Measurements from ENCODE around the gene PTPN18.
"Not testable (repeated sequence)": the region's sequence is repeated elsewhere in the genome, so short reads cannot be mapped to it uniquely, and the experiment has no call there.

PTPN18 gene

DNA sequence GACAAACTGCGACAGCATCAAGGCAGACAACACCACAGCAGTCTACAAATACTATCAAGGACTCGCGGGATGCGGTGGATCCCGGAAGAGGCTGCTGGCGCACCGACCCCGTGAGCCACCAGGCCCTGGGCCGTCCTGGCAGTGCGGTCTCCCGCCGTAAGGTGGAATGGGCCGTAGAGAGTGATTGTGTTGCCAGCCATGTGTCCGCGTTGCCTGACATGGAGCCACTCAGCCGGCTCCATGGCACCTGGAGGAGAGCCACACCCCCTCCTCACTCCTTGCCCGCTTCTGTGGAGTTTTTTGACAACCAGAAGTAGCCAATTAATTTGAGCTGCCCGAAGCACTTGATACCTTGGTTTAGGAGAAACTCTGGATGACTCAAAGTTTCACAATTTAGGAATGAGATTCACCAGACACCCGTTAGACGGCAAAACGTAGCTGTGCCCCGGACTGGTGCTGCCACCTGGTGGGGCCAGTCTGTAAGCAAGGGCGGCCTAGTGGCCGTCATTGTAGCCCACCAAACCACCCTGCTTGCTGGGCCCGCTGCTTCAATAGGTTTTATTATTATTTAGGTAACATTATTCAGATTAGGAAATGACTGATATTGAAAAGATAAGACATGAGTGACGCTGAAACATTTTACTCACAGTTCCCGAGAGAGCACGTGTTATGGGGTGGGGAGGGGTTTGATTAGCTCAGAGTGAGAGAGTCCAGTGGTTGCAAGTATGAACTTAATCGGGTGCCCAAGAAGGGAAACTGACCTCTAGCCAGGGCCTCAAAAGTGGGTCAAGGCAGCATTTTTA, 23.4 kb upstream of the PTPN18 start:
- H3K9me3 ChIP-seq (ENCODE audit: insufficient read depth, low read length, severe bottlenecking): no peaks in the 10 kb centered on the region
- H3K27me3 ChIP-seq (ENCODE audit: insufficient read depth, low read length, poor library complexity): peaks cover 12% of the 10 kb centered on the region
- ATAC-seq (ENCODE audit: insufficient read depth, low read depth) (peak; percentile 91), DNase-seq (peak; percentile 67)
- no peaks in the 10 kb centered on the region for H3K36me3 ChIP-seq (ENCODE audit: insufficient read depth, low read length)
- H3K79me2 ChIP-seq (ENCODE audit: insufficient read depth, low read length): no peaks in the 10 kb centered on the region
- TF ChIP-seq EZH2 (IDR thresholded peaks at IDR 0.05; ENCODE audit: borderline replicate concordance, low read depth, low read length, severe bottlenecking): no peak
- TF ChIP-seq, protein P1, sequence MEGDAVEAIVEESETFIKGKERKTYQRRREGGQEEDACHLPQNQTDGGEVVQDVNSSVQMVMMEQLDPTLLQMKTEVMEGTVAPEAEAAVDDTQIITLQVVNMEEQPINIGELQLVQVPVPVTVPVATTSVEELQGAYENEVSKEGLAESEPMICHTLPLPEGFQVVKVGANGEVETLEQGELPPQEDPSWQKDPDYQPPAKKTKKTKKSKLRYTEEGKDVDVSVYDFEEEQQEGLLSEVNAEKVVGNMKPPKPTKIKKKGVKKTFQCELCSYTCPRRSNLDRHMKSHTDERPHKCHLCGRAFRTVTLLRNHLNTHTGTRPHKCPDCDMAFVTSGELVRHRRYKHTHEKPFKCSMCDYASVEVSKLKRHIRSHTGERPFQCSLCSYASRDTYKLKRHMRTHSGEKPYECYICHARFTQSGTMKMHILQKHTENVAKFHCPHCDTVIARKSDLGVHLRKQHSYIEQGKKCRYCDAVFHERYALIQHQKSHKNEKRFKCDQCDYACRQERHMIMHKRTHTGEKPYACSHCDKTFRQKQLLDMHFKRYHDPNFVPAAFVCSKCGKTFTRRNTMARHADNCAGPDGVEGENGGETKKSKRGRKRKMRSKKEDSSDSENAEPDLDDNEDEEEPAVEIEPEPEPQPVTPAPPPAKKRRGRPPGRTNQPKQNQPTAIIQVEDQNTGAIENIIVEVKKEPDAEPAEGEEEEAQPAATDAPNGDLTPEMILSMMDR (IDR thresholded peaks at IDR 0.05; ENCODE audit: borderline replicate concordance, extremely low read depth, low read length, poor library complexity, severe bottlenecking): peak; percentile 86
- H3K9ac ChIP-seq (ENCODE audit: low read depth, low read length): no peak overlapping the region
- H3K27ac ChIP-seq (ENCODE audit: low read length): no peak overlapping the region
- no peak overlapping the region for H3K4me3 ChIP-seq (ENCODE audit: low read depth in 1 of 2, low read length in 2 of 2)
- H4K20me1 ChIP-seq (ENCODE audit: insufficient read depth, low read length): no peaks in the 10 kb centered on the region
- peak overlapping the region; percentile 49 for H2AFZ ChIP-seq (ENCODE audit: low read depth, low read length)
- peaks cover 5% of the 10 kb centered on the region for H3K4me1 ChIP-seq (ENCODE audit: insufficient read depth, low read length)
- H3K4me2 ChIP-seq (ENCODE audit: insufficient read depth, low read length): peak overlapping the region; percentile 12; the same call in 1 of the 2 replicates

DNA sequence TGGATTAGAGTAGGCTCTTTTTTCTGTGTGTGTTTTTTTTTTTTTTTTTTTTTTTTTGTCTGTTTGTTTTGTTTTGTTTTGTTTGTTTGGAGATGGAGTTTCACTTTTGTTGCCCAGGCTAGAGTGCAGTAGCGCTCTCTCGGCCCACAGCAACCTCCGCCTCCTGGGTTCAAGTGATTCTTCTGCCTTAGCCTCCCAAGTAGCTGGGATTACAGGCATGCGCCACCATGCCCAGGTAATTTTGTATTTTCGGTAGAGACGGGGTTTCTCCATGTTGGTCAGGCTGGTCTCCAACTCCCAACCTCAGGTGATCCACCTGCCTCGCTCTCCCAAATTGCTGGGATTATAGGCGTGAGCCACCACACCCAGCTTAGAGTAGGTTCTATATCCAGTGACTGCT, 22.6 kb upstream of the PTPN18 start:
- not testable (repeated sequence) for H3K9ac ChIP-seq (ENCODE audit: low read depth, low read length); H3K27ac ChIP-seq (ENCODE audit: low read length); H3K4me2 ChIP-seq (ENCODE audit: insufficient read depth, low read length); H3K9me3 ChIP-seq (ENCODE audit: insufficient read depth, low read length, severe bottlenecking); ATAC-seq (ENCODE audit: insufficient read depth, low read depth); H3K36me3 ChIP-seq (ENCODE audit: insufficient read depth, low read length); H3K4me1 ChIP-seq (ENCODE audit: insufficient read depth, low read length); H4K20me1 ChIP-seq (ENCODE audit: insufficient read depth, low read length); H3K4me3 ChIP-seq (ENCODE audit: low read depth in 1 of 2, low read length in 2 of 2); DNase-seq; H3K79me2 ChIP-seq (ENCODE audit: insufficient read depth, low read length); H2AFZ ChIP-seq (ENCODE audit: low read depth, low read length)
- H3K27me3 ChIP-seq (ENCODE audit: insufficient read depth, low read length, poor library complexity): peaks cover 12% of the 10 kb centered on the region

DNA sequence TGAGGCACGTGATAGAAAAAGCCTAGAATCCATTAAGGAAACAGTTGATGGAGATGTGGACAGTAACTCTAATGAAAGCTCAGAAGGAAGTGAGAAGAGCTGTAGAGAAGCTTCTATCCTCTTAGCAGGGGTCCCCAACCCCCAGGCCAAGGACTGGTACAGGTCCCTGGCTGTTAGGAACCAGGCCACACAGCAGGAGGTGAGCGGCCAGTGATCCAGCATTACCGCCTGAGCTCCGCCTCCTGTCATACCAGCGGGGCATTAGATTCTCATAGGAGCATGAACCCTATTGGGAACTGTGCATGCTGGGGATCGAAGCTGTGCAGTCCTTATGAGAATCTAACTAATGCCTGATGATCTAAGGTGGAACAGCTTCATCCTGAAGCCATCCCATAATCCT, 21.8 kb upstream of the PTPN18 start:
- no peak for TF ChIP-seq EZH2 (IDR thresholded peaks at IDR 0.05; ENCODE audit: borderline replicate concordance, low read depth, low read length, severe bottlenecking)
- Histone ChIP-seq H3K9me3 (ENCODE audit: insufficient read depth, low read length, severe bottlenecking) (no peaks in the 10 kb centered on the region), H3K4me1 (ENCODE audit: insufficient read depth, low read length) (peaks cover 5% of the 10 kb centered on the region), H3K27ac (ENCODE audit: low read length) (no peak overlapping the region), H3K9ac (ENCODE audit: low read depth, low read length) (no peak overlapping the region), H3K27me3 (ENCODE audit: insufficient read depth, low read length, poor library complexity) (peaks cover 12% of the 10 kb centered on the region), H3K36me3 (ENCODE audit: insufficient read depth, low read length) (peaks cover 11% of the 10 kb centered on the region; the same call in 1 of the 2 replicates), H3K79me2 (ENCODE audit: insufficient read depth, low read length) (no peaks in the 10 kb centered on the region), H3K4me3 (ENCODE audit: low read depth in 1 of 2, low read length in 2 of 2) (no peak overlapping the region), H2AFZ (ENCODE audit: low read depth, low read length) (no peak overlapping the region), H3K4me2 (ENCODE audit: insufficient read depth, low read length) (no peak overlapping the region), H4K20me1 (ENCODE audit: insufficient read depth, low read length) (no peaks in the 10 kb centered on the region)
- DNase-seq: no peak
- ATAC-seq (ENCODE audit: insufficient read depth, low read depth): no peak

DNA sequence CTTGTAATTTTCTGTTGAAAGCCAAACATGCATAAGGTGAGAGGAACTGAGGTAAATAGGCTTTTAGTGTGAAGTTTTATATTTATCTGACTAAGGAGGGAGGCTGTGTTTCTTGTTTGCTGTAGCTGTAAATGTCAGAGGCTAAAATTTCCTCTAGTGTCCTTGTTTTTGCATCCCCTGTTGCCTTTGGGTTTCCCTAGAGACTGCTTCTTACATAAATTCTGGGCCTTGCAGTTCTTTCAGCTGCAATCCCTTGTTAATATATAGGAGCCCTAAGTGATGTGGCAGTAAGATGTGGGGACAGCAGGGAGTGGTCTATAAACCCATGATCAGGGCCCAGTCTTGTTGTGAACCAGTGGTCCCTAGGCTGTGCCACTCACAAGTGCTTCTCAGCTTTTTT, 20.6 kb upstream of the PTPN18 start:
- H3K4me1 ChIP-seq (ENCODE audit: insufficient read depth, low read length): peaks cover 5% of the 10 kb centered on the region

More for the DNA sequence above, 20.6 kb upstream of the PTPN18 start:
- Histone ChIP-seq H3K4me3 (ENCODE audit: low read depth in 1 of 2, low read length in 2 of 2) (no peak overlapping the region), H3K4me2 (ENCODE audit: insufficient read depth, low read length) (no peak overlapping the region), H2AFZ (ENCODE audit: low read depth, low read length) (no peak overlapping the region), H3K79me2 (ENCODE audit: insufficient read depth, low read length) (no peaks in the 10 kb centered on the region), H3K27me3 (ENCODE audit: insufficient read depth, low read length, poor library complexity) (peaks cover 10% of the 10 kb centered on the region), H3K9ac (ENCODE audit: low read depth, low read length) (no peak overlapping the region), H4K20me1 (ENCODE audit: insufficient read depth, low read length) (no peaks in the 10 kb centered on the region), H3K9me3 (ENCODE audit: insufficient read depth, low read length, severe bottlenecking) (no peaks in the 10 kb centered on the region), H3K27ac (ENCODE audit: low read length) (no peak overlapping the region), H3K36me3 (ENCODE audit: insufficient read depth, low read length) (peaks cover 22% of the 10 kb centered on the region)
- no peak for DNase-seq
- TF ChIP-seq, protein P1 (IDR thresholded peaks at IDR 0.05; ENCODE audit: borderline replicate concordance, extremely low read depth, low read length, poor library complexity, severe bottlenecking): no peak
- no peak for TF ChIP-seq EZH2 (IDR thresholded peaks at IDR 0.05; ENCODE audit: borderline replicate concordance, low read depth, low read length, severe bottlenecking)
- no peak for ATAC-seq (ENCODE audit: insufficient read depth, low read depth)

All from DND-41 (cell line).